Anterior cingulate cortex (tissue), 58 donors: Measurements from ENCODE around the gene INTS6.

Experiments used
- DNase-seq, 58 donors: peaks; one replicate each; lab custom pipeline; 2025; lab: John Stamatoyannopoulos, UW

The INTS6 gene

GRCh38 chr13:51325837-51326236 is 127.0 kb downstream of the INTS6 start:
- peak in 36 of 58 donors; percentile 5 to 63 (median 30) for DNase-seq

- peak in 36 of 58 donors; percentile 13 to 79 (median 42) for DNase-seq
These were observed 128.0 kb downstream of the INTS6 start for GRCh38 chr13:51324714-51325420.

DNA sequence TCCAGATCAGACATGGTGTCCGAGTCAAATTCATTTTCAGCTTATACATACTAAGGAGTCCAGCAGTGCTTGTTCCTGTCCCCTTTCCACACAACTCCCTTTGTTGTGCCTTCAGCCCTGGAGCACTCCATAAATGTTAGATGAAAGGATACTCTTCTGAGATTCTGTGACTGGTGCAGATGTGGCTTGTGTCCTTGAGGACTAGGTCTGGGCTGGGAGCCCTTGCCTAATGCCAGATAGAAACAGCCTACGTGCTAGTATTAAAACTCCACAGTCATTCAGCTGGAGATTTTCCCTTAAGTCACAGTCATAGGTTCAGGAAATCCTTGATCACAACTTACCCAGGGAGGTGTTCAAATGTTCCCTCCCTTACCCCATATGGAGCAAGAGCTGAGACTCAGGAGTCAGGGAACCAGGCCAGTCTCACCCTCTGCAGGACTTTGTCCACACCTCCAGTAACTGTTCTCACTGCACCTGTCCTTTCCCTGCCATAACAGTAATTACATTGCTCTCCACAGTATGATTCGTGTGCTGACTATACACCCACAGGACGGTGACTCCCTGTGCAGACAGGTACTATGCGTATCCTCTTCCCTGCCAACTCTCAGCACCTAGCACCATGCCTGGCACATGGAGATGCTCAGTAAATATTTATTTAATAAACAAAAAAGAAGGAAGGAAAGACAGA is 128.9 kb downstream of the INTS6 start:
- DNase-seq = no peak

- DNase-seq = no peak
These were observed 130.0 kb downstream of the INTS6 start for GRCh38 chr13:51322826-51323225.

- no peak for DNase-seq
These were observed 131.0 kb downstream of the INTS6 start for GRCh38 chr13:51321836-51322235.

DNA sequence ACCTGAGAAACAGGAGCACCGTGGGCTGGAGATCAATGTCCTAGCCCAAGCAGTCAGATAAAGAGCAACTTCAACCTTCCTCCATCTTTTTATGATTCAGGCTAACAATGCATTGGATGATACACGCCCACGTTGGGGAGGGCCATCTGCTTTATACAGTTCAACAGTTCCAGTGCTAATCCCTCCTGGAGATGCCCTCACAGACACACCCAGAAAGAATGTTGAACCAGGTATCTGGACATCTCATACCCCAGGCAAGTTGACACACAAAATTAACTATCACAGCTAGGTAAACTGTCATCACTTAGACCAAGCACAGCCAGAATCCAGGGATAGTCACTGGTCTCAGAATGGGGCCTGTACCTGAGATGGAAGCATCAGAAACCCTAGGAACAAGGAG is 134.0 kb downstream of the INTS6 start:
- no peak for DNase-seq

DNA sequence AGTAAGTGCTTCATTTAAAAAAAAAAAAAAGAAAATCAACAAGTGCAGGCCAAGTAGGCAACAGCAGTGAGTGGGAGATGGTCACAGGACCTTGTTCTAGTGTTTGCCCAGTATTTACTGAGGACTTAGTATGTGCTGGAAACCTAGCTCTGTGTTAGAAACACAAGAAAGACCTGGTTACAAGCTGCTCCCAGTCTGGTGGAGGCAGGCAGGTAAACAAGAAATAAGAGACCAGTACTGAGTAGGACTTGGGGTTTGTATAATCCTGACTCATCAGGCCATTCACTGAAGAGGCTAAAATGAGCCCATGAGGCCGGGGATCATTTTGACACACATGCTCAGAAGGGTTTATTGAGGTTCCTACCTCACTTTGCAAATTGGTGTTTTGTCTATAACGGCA is 134.8 kb downstream of the INTS6 start:
- DNase-seq = no peak

GRCh38 chr13:51317262-51317661 is 135.6 kb downstream of the INTS6 start:
- no peak for DNase-seq

DNA sequence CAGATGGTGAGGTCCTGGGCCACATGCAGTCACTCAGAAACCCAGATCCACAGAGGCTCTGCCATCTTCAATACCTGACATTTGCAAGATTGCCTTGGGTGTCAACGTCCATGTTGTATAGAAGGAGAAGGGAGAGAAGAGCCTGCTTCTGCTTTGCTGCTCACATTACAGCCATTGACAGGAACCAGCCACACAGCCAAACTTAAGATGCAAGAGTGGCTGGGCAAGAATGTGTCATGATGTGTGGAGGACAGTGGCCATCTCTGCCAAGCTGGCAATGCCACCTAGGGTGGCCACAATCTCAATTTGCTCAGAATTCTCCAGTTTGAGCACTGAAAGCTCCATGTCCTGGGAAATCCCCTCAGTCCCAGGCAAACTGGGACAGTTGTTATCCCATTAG is 139.2 kb downstream of the INTS6 start:
- no peak for DNase-seq

- DNase-seq = peak in 18 of 58 donors; percentile 8 to 72 (median 34)
These were observed 140.8 kb downstream of the INTS6 start for GRCh38 chr13:51311957-51312520.
